CD4-positive, alpha-beta T cell (primary cell): ENCODE measurements around the gene TACC3. TPM values are rescaled to one million over a fixed set of nuclear protein-coding genes. Genes with fewer than 3 reads are reported as not detected.

Source experiments
- ATAC-seq: fragments of 200-7000 bp; cut with Tn5 transposase; one replicate; pipeline ENCODE4 v1.10.0; 2022; ENCODE audit warnings: mild to moderate bottlenecking; ENCODE audit not compliant: poor library complexity
- CTCF ChIA-PET: fragments of 350-600 bp; sonication (Branson Sonifier 250); formaldehyde crosslinking; loops from one replicate; lab custom pipeline; 2021; ENCODE audit warnings: antibody characterized with exemption, inconsistent platforms; lab: Charles Lee
- POLR2A ChIA-PET: fragments of 350-600 bp; sonication (Branson Sonifier 250); formaldehyde crosslinking; loops from one replicate; lab custom pipeline; 2021; ENCODE audit warnings: antibody characterized with exemption, inconsistent platforms; lab: Charles Lee
- DNase-seq, 14 experiments: peaks; one replicate each; pipeline ENCODE4 v3.0.0-alpha.2; 2013 to 2020; ENCODE audit warnings: mixed read lengths in 2 of 14
- H3K27ac ChIP-seq, 2 donors: one replicate each; pipeline versions ENCODE4 v1.5.1 to v1.7.0; 2013; ENCODE audit warnings: low read length in 2 of 2, low read depth in 1 of 2, mild to moderate bottlenecking in 1 of 2
- H3K27me3 ChIP-seq, 2 experiments: 1 replicate in 1 of 2; 2 replicates in 1 of 2; pipeline versions ENCODE4 v1.6.1 to v1.7.0; 2013; ENCODE audit warnings: low read length in 2 of 2, control low read depth in 1 of 2, mild to moderate bottlenecking in 1 of 2, moderate library complexity in 1 of 2; ENCODE audit not compliant: insufficient read depth in 2 of 2, control insufficient read depth in 1 of 2
- H3K36me3 ChIP-seq: one replicate; pipeline ENCODE4 v1.6.1; 2013; ENCODE audit warnings: low read length, control low read depth; ENCODE audit not compliant: insufficient read depth
- H3K4me1 ChIP-seq: one replicate; pipeline ENCODE4 v1.6.1; 2013; ENCODE audit warnings: low read length, control low read depth; ENCODE audit not compliant: insufficient read depth
- H3K4me3 ChIP-seq: one replicate; pipeline ENCODE4 v1.5.1; 2013; ENCODE audit warnings: mild to moderate bottlenecking, low read length, moderate library complexity
- H3K9me3 ChIP-seq, 2 experiments: 1 replicate in 1 of 2; 2 replicates in 1 of 2; pipeline versions ENCODE4 v1.6.1 to v1.7.0; 2013; ENCODE audit warnings: low read length in 2 of 2, mild to moderate bottlenecking in 2 of 2, control low read depth in 1 of 2, moderate library complexity in 1 of 2; ENCODE audit not compliant: control insufficient read depth in 1 of 2, insufficient read depth in 1 of 2
- H3K27ac Mint-ChIP-seq: one replicate; pipeline ENCODE4 v1.8.0; 2020; ENCODE audit warnings: mixed read lengths
- H3K27me3 Mint-ChIP-seq: one replicate; pipeline ENCODE4 v1.8.0; 2021; ENCODE audit warnings: mixed read lengths
- H3K36me3 Mint-ChIP-seq: one replicate; pipeline ENCODE4 v1.8.0; 2021; ENCODE audit warnings: low read depth, mixed read lengths
- H3K4me1 Mint-ChIP-seq: one replicate; pipeline ENCODE4 v1.8.0; 2021; ENCODE audit warnings: low read depth, mixed read lengths
- H3K4me3 Mint-ChIP-seq: one replicate; pipeline ENCODE4 v1.8.0; 2020; ENCODE audit warnings: mild to moderate bottlenecking, mixed read lengths
- H3K9me3 Mint-ChIP-seq: one replicate; pipeline ENCODE4 v1.8.0; 2020; ENCODE audit warnings: mixed read lengths
- intact Hi-C, 2 experiments: fragments of 100-400 bp; cut with DNase I in 1 of 2; cut with micrococcal nuclease in 1 of 2; formaldehyde crosslinking; loops; one replicate each; pipeline versions ENCODE4 v1.15.1 to v1.9.0; 2023 to 2025; cut with DNase I, micrococcal nuclease
- total RNA-seq, 174 experiments: library from RNA in 2 of 174; stranded (reverse) in 2 of 174; gene quantifications; one replicate each; pipeline ENCODE4 v1.2.3 and lab custom pipeline; 2021 to 2026
- TF ChIP-seq, protein P1 (sequence below): fragments of 200-600 bp; IDR thresholded peaks from one replicate; pipeline ENCODE4 v1.8.0; 2022; ENCODE audit warnings: antibody characterized with exemption, mild to moderate bottlenecking

The TACC3 gene
- total RNA-seq, 2 experiments from 2014 or later, result 123 TPM

DNA sequence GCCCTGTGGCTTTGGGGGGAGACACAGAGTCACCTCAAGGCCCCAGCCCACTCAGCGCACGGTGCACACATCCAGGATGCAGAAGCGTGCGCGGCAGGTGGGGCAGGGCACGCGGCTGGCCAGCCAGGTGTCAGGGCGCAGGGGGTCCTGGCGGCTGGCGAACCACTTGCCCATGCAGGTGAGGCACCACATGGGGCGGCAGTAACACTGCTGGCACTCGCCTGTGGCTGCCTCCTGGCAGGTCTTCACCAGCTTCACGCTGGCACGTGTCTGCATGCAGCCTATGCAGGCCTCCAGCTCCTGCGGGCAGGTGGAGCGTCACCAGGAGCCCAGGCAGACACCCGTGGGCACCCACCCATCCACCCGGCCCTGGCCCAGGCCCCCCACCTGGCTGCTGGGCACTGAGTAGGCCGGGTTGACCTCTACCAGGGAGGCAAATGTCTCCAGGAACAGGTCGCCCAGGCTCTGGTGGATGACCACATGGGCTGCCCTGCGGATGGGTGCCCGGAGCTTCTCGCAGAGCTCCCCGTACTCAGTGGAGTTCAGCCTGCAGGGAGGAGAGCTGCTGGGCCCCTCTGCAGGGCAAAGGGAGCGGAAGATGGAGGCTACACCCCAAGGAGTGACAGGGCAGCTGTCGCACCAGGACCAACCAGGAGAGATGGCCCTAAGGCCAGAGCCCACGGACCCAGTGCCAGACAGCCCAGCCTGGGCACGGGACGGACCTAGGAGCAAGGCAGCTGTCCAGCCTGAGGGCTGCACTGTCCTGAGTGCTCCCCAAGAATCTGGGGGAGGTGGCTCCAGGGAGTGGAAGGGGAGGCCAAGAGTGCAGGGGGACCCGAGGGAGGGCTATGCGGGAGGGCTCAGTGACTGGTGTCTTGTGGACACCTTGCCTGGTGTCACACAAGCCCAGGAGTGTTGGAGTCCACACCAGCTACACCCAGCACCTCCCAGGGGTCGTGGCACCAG is 3.9 kb upstream of the TACC3 start:
- Mint-ChIP-seq H3K4me3 (peak overlapping the region; percentile 62), H3K9me3 (no peaks in the 10 kb centered on the region), H3K27ac (no peak overlapping the region), H3K27me3 (no peaks in the 10 kb centered on the region), H3K4me1 (peaks cover 46% of the 10 kb centered on the region), H3K36me3 (peaks cover 16% of the 10 kb centered on the region)
- no peak overlapping the region for H3K27ac ChIP-seq
- H3K27me3 ChIP-seq, result no peaks in the 10 kb centered on the region
- H3K4me1 ChIP-seq, result peaks cover 70% of the 10 kb centered on the region
- ChIA-PET POLR2A (interaction anchor here (1.1 kb wide), 1 partner anchor 24 kb away, joined by 4 read pairs; no protein-coding TSS in a partner anchor), CTCF (no interaction called here)
- H3K36me3 ChIP-seq, result peaks cover 38% of the 10 kb centered on the region
- intact Hi-C loops, result loop anchor here in 1 of 2 experiments (10.0 kb wide), 2 partner anchors 697 to 747 kb away; partner anchors contain the start of genes CFAP99, RNF4 and ZFYVE28
- TF ChIP-seq, protein P1, sequence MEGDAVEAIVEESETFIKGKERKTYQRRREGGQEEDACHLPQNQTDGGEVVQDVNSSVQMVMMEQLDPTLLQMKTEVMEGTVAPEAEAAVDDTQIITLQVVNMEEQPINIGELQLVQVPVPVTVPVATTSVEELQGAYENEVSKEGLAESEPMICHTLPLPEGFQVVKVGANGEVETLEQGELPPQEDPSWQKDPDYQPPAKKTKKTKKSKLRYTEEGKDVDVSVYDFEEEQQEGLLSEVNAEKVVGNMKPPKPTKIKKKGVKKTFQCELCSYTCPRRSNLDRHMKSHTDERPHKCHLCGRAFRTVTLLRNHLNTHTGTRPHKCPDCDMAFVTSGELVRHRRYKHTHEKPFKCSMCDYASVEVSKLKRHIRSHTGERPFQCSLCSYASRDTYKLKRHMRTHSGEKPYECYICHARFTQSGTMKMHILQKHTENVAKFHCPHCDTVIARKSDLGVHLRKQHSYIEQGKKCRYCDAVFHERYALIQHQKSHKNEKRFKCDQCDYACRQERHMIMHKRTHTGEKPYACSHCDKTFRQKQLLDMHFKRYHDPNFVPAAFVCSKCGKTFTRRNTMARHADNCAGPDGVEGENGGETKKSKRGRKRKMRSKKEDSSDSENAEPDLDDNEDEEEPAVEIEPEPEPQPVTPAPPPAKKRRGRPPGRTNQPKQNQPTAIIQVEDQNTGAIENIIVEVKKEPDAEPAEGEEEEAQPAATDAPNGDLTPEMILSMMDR, result no peak
- DNase-seq (peak in 1 of 14 experiments; percentile 18), ATAC-seq (no peak)
- no peaks in the 10 kb centered on the region for H3K9me3 ChIP-seq
- no peak overlapping the region for H3K4me3 ChIP-seq

DNA sequence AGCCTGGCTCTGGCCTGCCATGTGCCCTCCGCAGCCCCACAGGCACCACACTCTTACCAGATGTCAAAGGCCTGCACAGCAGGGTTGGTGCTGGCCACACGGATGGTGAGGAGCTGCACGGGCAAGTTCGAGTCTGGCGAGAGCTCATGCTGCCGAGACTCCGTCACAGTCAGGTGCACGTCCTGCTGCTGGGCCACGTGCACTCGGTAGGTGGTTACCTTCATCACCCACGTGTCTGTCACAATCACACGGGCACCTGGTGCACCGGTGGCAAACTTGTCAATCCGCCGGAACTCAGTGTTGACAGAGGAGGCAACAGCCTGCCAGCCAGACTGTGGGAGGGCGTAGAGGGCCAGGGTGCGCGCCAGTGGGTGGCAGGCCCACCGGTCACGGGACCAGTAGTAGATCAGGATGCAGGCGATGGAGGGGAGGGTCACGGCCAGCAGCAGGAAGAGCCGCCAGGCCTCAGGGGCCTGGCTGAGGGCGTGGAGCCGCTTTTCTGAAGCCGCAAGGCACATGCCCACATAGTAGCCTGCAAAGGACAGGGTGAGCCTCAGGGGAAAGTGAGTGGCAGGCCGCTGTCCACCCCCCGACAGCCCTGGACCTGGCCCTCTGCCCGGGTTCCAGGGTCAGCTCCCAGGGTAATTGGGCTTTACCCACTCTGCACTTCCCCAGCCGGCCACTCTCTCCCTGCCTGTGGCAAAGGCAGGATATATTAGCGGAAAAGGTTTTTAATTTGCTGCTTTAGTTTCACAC is 3.0 kb upstream of the TACC3 start:
- Mint-ChIP-seq H3K36me3 (peaks cover 11% of the 10 kb centered on the region), H3K27ac (peak overlapping the region; percentile 99), H3K4me1 (peaks cover 50% of the 10 kb centered on the region), H3K9me3 (no peaks in the 10 kb centered on the region), H3K4me3 (peak overlapping the region; percentile 74), H3K27me3 (no peaks in the 10 kb centered on the region)
- H3K27ac ChIP-seq, result no peak overlapping the region
- TF ChIP-seq, protein P1, result no peak
- H3K36me3 ChIP-seq, result peaks cover 38% of the 10 kb centered on the region
- no peak overlapping the region for H3K4me3 ChIP-seq
- ChIA-PET CTCF (no interaction called here), POLR2A (interaction anchor here (1.1 kb wide), 1 partner anchor 25 kb away, joined by 4 read pairs; no protein-coding TSS in a partner anchor)
- intact Hi-C loops, result loop anchor here in 1 of 2 experiments (10.0 kb wide), 2 partner anchors 697 to 747 kb away; partner anchors contain the start of genes CFAP99, RNF4 and ZFYVE28
- no peaks in the 10 kb centered on the region for H3K9me3 ChIP-seq
- H3K4me1 ChIP-seq, result peaks cover 73% of the 10 kb centered on the region
- DNase-seq, result peak in 1 of 14 experiments; percentile 27
- no peaks in the 10 kb centered on the region for H3K27me3 ChIP-seq
- no peak for ATAC-seq
